Measurements from ENCODE around the gene NCOA5.

- TF ChIP-seq POLR2A (IDR thresholded peaks at IDR 0.05; ENCODE audit: extremely low read depth, insufficient read length) (no peak), MAX (IDR thresholded peaks at IDR 0.05; ENCODE audit: low read depth, low read length) (peak; percentile 24; the same call in 1 of the 2 replicates)
- TF ChIP-seq, protein P1, sequence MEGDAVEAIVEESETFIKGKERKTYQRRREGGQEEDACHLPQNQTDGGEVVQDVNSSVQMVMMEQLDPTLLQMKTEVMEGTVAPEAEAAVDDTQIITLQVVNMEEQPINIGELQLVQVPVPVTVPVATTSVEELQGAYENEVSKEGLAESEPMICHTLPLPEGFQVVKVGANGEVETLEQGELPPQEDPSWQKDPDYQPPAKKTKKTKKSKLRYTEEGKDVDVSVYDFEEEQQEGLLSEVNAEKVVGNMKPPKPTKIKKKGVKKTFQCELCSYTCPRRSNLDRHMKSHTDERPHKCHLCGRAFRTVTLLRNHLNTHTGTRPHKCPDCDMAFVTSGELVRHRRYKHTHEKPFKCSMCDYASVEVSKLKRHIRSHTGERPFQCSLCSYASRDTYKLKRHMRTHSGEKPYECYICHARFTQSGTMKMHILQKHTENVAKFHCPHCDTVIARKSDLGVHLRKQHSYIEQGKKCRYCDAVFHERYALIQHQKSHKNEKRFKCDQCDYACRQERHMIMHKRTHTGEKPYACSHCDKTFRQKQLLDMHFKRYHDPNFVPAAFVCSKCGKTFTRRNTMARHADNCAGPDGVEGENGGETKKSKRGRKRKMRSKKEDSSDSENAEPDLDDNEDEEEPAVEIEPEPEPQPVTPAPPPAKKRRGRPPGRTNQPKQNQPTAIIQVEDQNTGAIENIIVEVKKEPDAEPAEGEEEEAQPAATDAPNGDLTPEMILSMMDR (IDR thresholded peaks at IDR 0.05; ENCODE audit: low read depth, low read length) = peak; percentile 90
Observed at GRCh38 chr20:46132705-46133120, 43.0 kb upstream of the NCOA5 start.
